WTC11 (cell line): ENCODE data around the gene DOK1. TPM values are rescaled to one million over a fixed set of nuclear protein-coding genes. Genes with fewer than 3 reads are reported as not detected.
A peak's percentile ranks its signal among the peaks of the same experiment; 100 is the strongest.

Source experiments
- ATAC-seq: fragments of 200-7000 bp; cut with Tn5 transposase; 2 replicates; pipeline ENCODE4 v1.10.0; 2021; ENCODE audit warnings: mild to moderate bottlenecking, moderate library complexity
- CTCF ChIA-PET: fragments of 300-600 bp; sonication (Branson Sonifier 250); formaldehyde crosslinking; loops from one replicate; lab custom pipeline; 2021; ENCODE audit warnings: antibody characterized with exemption; lab: Charles Lee
- POLR2A ChIA-PET: fragments of 350-600 bp; sonication (Branson Sonifier 250); formaldehyde crosslinking; loops from one replicate; lab custom pipeline; 2021; ENCODE audit warnings: antibody characterized with exemption; lab: Charles Lee
- DNase-seq: peaks from one replicate; pipeline ENCODE4 v3.0.0; 2021; ENCODE audit warnings: low spot score
- H3K27ac Mint-ChIP-seq: 2 replicates; pipeline ENCODE4 v1.8.0; 2021; ENCODE audit warnings: mixed read lengths
- H3K27me3 Mint-ChIP-seq: 2 replicates; pipeline ENCODE4 v1.8.0; 2021; ENCODE audit warnings: low read depth, mild to moderate bottlenecking, moderate library complexity, mixed read lengths
- H3K36me3 Mint-ChIP-seq: 2 replicates; pipeline ENCODE4 v1.8.0; 2021; ENCODE audit warnings: mixed read lengths
- H3K4me1 Mint-ChIP-seq: 2 replicates; pipeline ENCODE4 v1.8.0; 2022; ENCODE audit warnings: mixed read lengths
- H3K4me3 Mint-ChIP-seq: 2 replicates; pipeline ENCODE4 v1.8.0; 2021; ENCODE audit warnings: mild to moderate bottlenecking, moderate library complexity, mixed read lengths
- H3K9me3 Mint-ChIP-seq: 2 replicates; pipeline ENCODE4 v1.8.0; 2021; ENCODE audit warnings: mixed read lengths
- AR ChIP-seq: fragments of 250-450 bp; sonication (Bioruptor Pico); IDR thresholded peaks from 2 replicates; pipeline ENCODE4 v1.9.0; 2021; ENCODE audit warnings: mild to moderate bottlenecking
- CBFB ChIP-seq: sonication (generic); formaldehyde crosslinking; IDR thresholded peaks from 2 replicates; pipeline ENCODE4 v1.8.1; 2022; ENCODE audit warnings: mild to moderate bottlenecking, low read depth, missing genetic modification reagents
- FOXK1 ChIP-seq: sonication (generic); formaldehyde crosslinking; IDR thresholded peaks from 2 replicates; pipeline ENCODE4 v1.8.0; 2022; ENCODE audit warnings: mild to moderate bottlenecking, moderate library complexity, missing genetic modification reagents
- FOXP1 ChIP-seq: sonication (generic); formaldehyde crosslinking; IDR thresholded peaks from 2 replicates; pipeline ENCODE4 v1.8.0; 2022; ENCODE audit warnings: missing genetic modification reagents, mild to moderate bottlenecking, moderate library complexity, borderline replicate concordance
- HMGA2 ChIP-seq: fragments of 250-450 bp; sonication (Bioruptor Pico); IDR thresholded peaks from 2 replicates; pipeline ENCODE4 v1.4.0; 2021; ENCODE audit warnings: mild to moderate bottlenecking, moderate library complexity
- NFE2L1 ChIP-seq: sonication (generic); formaldehyde crosslinking; IDR thresholded peaks from 2 replicates; pipeline ENCODE4 v1.8.1; 2023; ENCODE audit warnings: missing genetic modification reagents
- OVOL2 ChIP-seq: fragments of 250-450 bp; sonication (Bioruptor Pico); IDR thresholded peaks from 2 replicates; pipeline ENCODE4 v1.9.0; 2021; ENCODE audit warnings: mild to moderate bottlenecking, borderline replicate concordance
- SMAD4 ChIP-seq: sonication (generic); formaldehyde crosslinking; IDR thresholded peaks from 2 replicates; pipeline ENCODE4 v1.8.0; 2022; ENCODE audit warnings: mild to moderate bottlenecking, missing genetic modification reagents
- SP1 ChIP-seq: sonication (generic); formaldehyde crosslinking; conservative IDR thresholded peaks from 2 replicates; pipeline ENCODE4 v1.8.1; 2022; ENCODE audit warnings: missing genetic modification reagents
- TEAD1 ChIP-seq: sonication (generic); formaldehyde crosslinking; IDR thresholded peaks from 2 replicates; pipeline ENCODE4 v1.8.0; 2022; ENCODE audit warnings: mild to moderate bottlenecking, missing genetic modification reagents
- total RNA-seq: library from RNA; stranded (reverse); gene quantifications from 3 replicates; pipeline ENCODE4 v1.2.3, GENCODE V29; 2021
- TF ChIP-seq, protein P1 (sequence below): sonication (generic); formaldehyde crosslinking; IDR thresholded peaks from 2 replicates; pipeline ENCODE4 v1.8.0; 2023; ENCODE audit warnings: missing genetic modification reagents, mild to moderate bottlenecking, borderline replicate concordance
- TF ChIP-seq, protein P2 (sequence below): fragments of 200-600 bp; IDR thresholded peaks from 2 replicates; pipeline ENCODE4 v1.8.0; 2022; ENCODE audit warnings: antibody characterized with exemption
- TF ChIP-seq, protein P3 (sequence below): sonication (generic); formaldehyde crosslinking; IDR thresholded peaks from 2 replicates; pipeline ENCODE4 v1.8.0; 2022; ENCODE audit warnings: mild to moderate bottlenecking, missing genetic modification reagents

Gene DOK1
- total RNA-seq, 1 experiment from 2014 or later = 15.9 TPM

- TF ChIP-seq AR (CRISPR knock-in tag) (no peak), FOXK1 (peak; percentile 33; the same call in 1 of the 2 replicates), HMGA2 (CRISPR knock-in tag) (no peak)
- TF ChIP-seq, protein P1, sequence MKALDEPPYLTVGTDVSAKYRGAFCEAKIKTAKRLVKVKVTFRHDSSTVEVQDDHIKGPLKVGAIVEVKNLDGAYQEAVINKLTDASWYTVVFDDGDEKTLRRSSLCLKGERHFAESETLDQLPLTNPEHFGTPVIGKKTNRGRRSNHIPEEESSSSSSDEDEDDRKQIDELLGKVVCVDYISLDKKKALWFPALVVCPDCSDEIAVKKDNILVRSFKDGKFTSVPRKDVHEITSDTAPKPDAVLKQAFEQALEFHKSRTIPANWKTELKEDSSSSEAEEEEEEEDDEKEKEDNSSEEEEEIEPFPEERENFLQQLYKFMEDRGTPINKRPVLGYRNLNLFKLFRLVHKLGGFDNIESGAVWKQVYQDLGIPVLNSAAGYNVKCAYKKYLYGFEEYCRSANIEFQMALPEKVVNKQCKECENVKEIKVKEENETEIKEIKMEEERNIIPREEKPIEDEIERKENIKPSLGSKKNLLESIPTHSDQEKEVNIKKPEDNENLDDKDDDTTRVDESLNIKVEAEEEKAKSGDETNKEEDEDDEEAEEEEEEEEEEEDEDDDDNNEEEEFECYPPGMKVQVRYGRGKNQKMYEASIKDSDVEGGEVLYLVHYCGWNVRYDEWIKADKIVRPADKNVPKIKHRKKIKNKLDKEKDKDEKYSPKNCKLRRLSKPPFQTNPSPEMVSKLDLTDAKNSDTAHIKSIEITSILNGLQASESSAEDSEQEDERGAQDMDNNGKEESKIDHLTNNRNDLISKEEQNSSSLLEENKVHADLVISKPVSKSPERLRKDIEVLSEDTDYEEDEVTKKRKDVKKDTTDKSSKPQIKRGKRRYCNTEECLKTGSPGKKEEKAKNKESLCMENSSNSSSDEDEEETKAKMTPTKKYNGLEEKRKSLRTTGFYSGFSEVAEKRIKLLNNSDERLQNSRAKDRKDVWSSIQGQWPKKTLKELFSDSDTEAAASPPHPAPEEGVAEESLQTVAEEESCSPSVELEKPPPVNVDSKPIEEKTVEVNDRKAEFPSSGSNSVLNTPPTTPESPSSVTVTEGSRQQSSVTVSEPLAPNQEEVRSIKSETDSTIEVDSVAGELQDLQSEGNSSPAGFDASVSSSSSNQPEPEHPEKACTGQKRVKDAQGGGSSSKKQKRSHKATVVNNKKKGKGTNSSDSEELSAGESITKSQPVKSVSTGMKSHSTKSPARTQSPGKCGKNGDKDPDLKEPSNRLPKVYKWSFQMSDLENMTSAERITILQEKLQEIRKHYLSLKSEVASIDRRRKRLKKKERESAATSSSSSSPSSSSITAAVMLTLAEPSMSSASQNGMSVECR (CRISPR knock-in tag) = no peak
These were observed at the start of gene DOK1, which contains the start of gene LOXL3 (continued) for GRCh38 chr2:74553892-74554819.

DNA sequence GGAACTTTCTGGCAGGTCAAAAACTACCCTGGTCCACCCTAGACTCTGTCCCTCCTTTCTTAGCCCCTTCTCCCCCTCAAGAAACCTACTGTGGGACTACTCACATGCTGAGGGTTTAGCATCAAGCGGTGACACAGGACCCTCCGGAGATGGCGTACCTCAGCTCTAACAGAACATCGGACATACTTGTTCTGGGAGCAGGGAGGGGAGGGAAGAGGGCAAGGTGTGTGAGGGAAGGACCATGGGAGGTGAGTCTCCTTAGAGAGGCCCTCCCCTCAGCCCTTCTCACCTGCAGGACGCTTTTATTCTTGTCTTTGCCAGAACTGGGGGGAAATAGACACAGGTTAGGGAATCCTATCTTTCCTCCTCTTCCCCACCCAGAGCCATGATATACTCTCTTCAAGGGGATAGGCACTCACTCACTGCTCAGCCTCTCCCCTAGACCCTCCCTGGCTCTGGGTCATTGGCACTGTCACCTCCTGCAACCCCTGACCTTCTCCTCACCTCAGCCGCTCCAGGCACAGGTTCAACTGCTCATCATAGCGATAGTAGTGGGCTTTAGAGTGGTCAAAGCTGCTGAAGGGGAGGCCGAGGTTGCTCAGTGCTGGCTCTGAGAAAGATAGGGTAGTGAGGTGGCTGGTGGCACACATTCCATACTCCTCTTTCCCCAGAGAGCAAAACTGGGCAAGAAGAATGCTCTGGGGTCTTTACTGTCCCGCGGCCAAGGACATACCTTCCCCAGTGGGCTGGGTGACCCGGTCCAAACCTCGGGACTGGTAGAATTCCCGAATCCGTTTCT is 48.9 kb upstream of the DOK1 start:
- TF ChIP-seq, protein P2, sequence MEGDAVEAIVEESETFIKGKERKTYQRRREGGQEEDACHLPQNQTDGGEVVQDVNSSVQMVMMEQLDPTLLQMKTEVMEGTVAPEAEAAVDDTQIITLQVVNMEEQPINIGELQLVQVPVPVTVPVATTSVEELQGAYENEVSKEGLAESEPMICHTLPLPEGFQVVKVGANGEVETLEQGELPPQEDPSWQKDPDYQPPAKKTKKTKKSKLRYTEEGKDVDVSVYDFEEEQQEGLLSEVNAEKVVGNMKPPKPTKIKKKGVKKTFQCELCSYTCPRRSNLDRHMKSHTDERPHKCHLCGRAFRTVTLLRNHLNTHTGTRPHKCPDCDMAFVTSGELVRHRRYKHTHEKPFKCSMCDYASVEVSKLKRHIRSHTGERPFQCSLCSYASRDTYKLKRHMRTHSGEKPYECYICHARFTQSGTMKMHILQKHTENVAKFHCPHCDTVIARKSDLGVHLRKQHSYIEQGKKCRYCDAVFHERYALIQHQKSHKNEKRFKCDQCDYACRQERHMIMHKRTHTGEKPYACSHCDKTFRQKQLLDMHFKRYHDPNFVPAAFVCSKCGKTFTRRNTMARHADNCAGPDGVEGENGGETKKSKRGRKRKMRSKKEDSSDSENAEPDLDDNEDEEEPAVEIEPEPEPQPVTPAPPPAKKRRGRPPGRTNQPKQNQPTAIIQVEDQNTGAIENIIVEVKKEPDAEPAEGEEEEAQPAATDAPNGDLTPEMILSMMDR = no peak
- TF ChIP-seq TEAD1 (CRISPR knock-in tag) = no peak
- ATAC-seq = no peak
- Mint-ChIP-seq H3K27ac (no peak overlapping the region), H3K36me3 (peaks cover 22% of the 10 kb centered on the region), H3K4me1 (peaks cover 44% of the 10 kb centered on the region), H3K27me3 (peaks cover 92% of the 10 kb centered on the region), H3K4me3 (no peak overlapping the region), H3K9me3 (no peaks in the 10 kb centered on the region)
- CTCF ChIA-PET = interaction anchor here (0.8 kb wide), 1 partner anchor 82 kb away, joined by 3 read pairs; no protein-coding TSS in a partner anchor
- no peak for DNase-seq
- POLR2A ChIA-PET = no interaction called here

- CTCF ChIA-PET = interaction anchor here (1.1 to 3.0 kb wide), 6 partner anchors 8 to 80 kb away, joined by 3 to 13 read pairs (median 6); partner anchors contain the start of genes CCDC142, HTRA2 and TTC31
- Mint-ChIP-seq H3K9me3 (no peaks in the 10 kb centered on the region), H3K27ac (peak within 1 kb of the TSS; percentile 100), H3K4me1 (peaks cover 29% of the 10 kb centered on the region), H3K36me3 (peaks cover 22% of the 10 kb centered on the region), H3K27me3 (peaks cover 92% of the 10 kb centered on the region), H3K4me3 (peak within 1 kb of the TSS; percentile 99)
- peak; percentile 99 for DNase-seq
- POLR2A ChIA-PET = interaction anchor here (0.6 to 1.1 kb wide), 4 partner anchors 9 to 49 kb away, joined by 3 to 8 read pairs (median 3); partner anchors contain the start of genes LOXL3 and WBP1
- peak; percentile 86 for ATAC-seq
- peak; percentile 66 for TF ChIP-seq SP1 (CRISPR knock-in tag)
- no peak for TF ChIP-seq OVOL2 (CRISPR knock-in tag)
- TF ChIP-seq SMAD4 (CRISPR knock-in tag) = no peak
- 0 out of 2 replicates have a peak, but pooled peaks have one; percentile 68 for TF ChIP-seq CBFB (CRISPR knock-in tag)
- peak; percentile 87 for TF ChIP-seq TEAD1 (CRISPR knock-in tag)
- TF ChIP-seq, protein P3, sequence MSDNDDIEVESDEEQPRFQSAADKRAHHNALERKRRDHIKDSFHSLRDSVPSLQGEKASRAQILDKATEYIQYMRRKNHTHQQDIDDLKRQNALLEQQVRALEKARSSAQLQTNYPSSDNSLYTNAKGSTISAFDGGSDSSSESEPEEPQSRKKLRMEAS (CRISPR knock-in tag) = peak; percentile 89
- peak; percentile 75; the same call in 1 of the 2 replicates for TF ChIP-seq FOXP1 (CRISPR knock-in tag)
- TF ChIP-seq FOXK1 = peak; percentile 87; the same call in 1 of the 2 replicates
- TF ChIP-seq, protein P1 (CRISPR knock-in tag) = peak; percentile 75; the same call in 1 of the 2 replicates
- TF ChIP-seq NFE2L1 (CRISPR knock-in tag) = 0 out of 2 replicates have a peak, but pooled peaks have one; percentile 42
These were observed 47.2 kb upstream of the DOK1 start, which contains the start of gene PCGF1 for GRCh38 chr2:74507145-74507925. Gene PCGF1, minus strand, starts transcription at chr2:74507695. Its CDS starts 27 bp downstream, at chr2:74507668.
